SK-N-SH treated with all-trans-retinoic acid at 6 μM for 48 hours (cell line): ENCODE data around the gene KRTCAP2.

ENCODE experiments used
- ARNTL ChIP-seq: fragments of 450-650 bp; formaldehyde crosslinking; IDR thresholded peaks from 2 replicates; pipeline ENCODE4 v1.5.0; 2020; ENCODE audit warnings: low read depth, mild to moderate bottlenecking, moderate library complexity, borderline replicate concordance
- CSRNP3 ChIP-seq: fragments of 250-450 bp; sonication (Bioruptor Pico); IDR thresholded peaks from 2 replicates; pipeline ENCODE4 v1.5.1; 2021; ENCODE audit warnings: mild to moderate bottlenecking, moderate library complexity
- GLIS3 ChIP-seq: fragments of 250-450 bp; sonication (Bioruptor Pico); IDR thresholded peaks from 2 replicates; pipeline ENCODE4 v1.5.0; 2020; ENCODE audit warnings: mild to moderate bottlenecking, moderate library complexity
- PATZ1 ChIP-seq: fragments of 250-450 bp; sonication (Bioruptor Pico); IDR thresholded peaks from 2 replicates; pipeline ENCODE4 v1.8.0; 2020; ENCODE audit warnings: mild to moderate bottlenecking, moderate library complexity, borderline replicate concordance
- RARB ChIP-seq: fragments of 250-450 bp; sonication (Bioruptor Pico); IDR thresholded peaks from 2 replicates; pipeline ENCODE4 v1.8.0; 2021; ENCODE audit warnings: mild to moderate bottlenecking, moderate library complexity
- SNAI2 ChIP-seq: fragments of 250-450 bp; sonication (Bioruptor Pico); IDR thresholded peaks from 2 replicates; pipeline ENCODE4 v1.5.0; 2020; ENCODE audit warnings: mild to moderate bottlenecking, moderate library complexity
- TSHZ2 ChIP-seq: fragments of 250-450 bp; sonication (Bioruptor Pico); IDR thresholded peaks from 2 replicates; pipeline ENCODE4 v1.5.0; 2020; ENCODE audit warnings: mild to moderate bottlenecking, moderate library complexity
- ZC3H10 ChIP-seq: fragments of 250-450 bp; sonication (Bioruptor Pico); IDR thresholded peaks from 2 replicates; pipeline ENCODE4 v1.5.1; 2021; ENCODE audit warnings: mild to moderate bottlenecking, moderate library complexity
- ZFP30 ChIP-seq: fragments of 450-650 bp; formaldehyde crosslinking; IDR thresholded peaks from 2 replicates; pipeline ENCODE4 v1.5.0; 2022; ENCODE audit warnings: mild to moderate bottlenecking, moderate library complexity
- ZNF565 ChIP-seq: fragments of 450-650 bp; formaldehyde crosslinking; conservative IDR thresholded peaks from 2 replicates; pipeline ENCODE4 v1.5.0; 2020; ENCODE audit warnings: low read depth, mild to moderate bottlenecking, moderate library complexity

- TF ChIP-seq CSRNP3 (CRISPR knock-in tag): no peak
- no peak for TF ChIP-seq TSHZ2 (CRISPR knock-in tag)
- TF ChIP-seq ZFP30 (CRISPR knock-in tag): no peak
- TF ChIP-seq ARNTL (CRISPR knock-in tag): no peak
- TF ChIP-seq SNAI2 (CRISPR knock-in tag): no peak
- no peak for TF ChIP-seq PATZ1
- no peak for TF ChIP-seq RARB (CRISPR knock-in tag)
- TF ChIP-seq ZC3H10 (CRISPR knock-in tag): no peak
- no peak for TF ChIP-seq ZNF565 (CRISPR knock-in tag)
- no peak for TF ChIP-seq GLIS3 (CRISPR knock-in tag)
These were observed 41.2 kb downstream of the KRTCAP2 start for GRCh38 chr1:155131856-155132255.
